ENCODE measurements around the gene RTN4RL1. TPM values are rescaled to one million over a fixed set of nuclear protein-coding genes. Genes with fewer than 3 reads are reported as not detected.
"Not testable (repeated sequence)": the region's sequence is repeated elsewhere in the genome, so short reads cannot be mapped to it uniquely, and the experiment has no call there.

The RTN4RL1 gene
- total RNA-seq, 1 donor from 2014 or later = not detected

GRCh38 chr17:1897105-1897656 lies 128.0 kb downstream of the RTN4RL1 start:
- H3K36me3 ChIP-seq (ENCODE audit: control insufficient read depth, insufficient read depth, low read length) = no peaks in the 10 kb centered on the region
- H3K4me3 ChIP-seq (ENCODE audit: low read depth, low read length) = no peak overlapping the region
- no peak for TF ChIP-seq CTCF (IDR thresholded peaks at IDR 0.05; ENCODE audit: insufficient read depth, low read length, poor library complexity, severe bottlenecking)
- H3K27me3 ChIP-seq (ENCODE audit: control insufficient read depth, insufficient read depth, low read length) = no peaks in the 10 kb centered on the region
- no peak for DNase-seq (ENCODE audit: low read depth)

DNA sequence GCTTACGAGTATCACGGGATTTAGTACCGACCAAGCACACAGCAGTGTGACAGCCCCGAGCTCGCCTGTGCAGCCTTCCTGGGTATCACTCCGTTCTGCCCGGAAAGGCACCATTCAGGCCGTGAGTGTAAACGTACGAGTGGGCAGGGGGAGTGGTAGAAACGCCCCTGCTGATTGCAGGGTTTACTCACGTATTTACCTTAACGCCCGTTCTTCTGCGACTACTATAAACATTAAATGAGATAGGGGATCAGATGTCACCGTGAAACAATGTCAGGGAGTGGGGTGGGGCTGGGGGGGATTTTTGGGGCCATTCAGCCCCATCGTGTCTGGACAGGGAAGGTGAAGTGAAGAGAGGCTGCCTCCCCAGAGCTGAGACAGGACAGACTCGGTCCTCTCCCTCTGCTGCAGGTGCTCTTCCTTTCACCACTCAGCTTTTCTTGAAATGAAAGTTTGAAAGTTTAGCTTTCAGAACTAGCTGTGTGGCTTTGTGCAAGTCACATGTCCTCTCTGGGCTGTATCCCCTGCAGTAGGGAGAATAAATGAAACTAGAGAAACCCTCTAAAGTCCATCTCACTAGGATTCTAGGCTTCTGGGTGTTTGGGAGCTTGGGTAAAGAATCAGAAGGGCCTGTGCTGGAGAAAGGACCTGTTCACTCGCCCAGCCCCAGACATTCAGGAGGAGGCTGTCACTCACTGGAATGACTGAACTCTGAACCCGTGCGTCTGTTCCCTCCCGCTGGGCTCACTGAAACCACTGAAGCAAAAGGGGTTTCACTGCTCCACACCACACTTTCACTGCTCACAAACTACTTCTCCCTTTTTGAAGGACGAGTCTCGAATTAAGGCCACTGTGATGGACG lies 128.7 kb downstream of the RTN4RL1 start:
- Histone ChIP-seq H3K36me3 (ENCODE audit: control insufficient read depth, insufficient read depth, low read length) (no peaks in the 10 kb centered on the region), H3K4me3 (ENCODE audit: low read depth, low read length) (no peak overlapping the region), H3K27me3 (ENCODE audit: control insufficient read depth, insufficient read depth, low read length) (no peaks in the 10 kb centered on the region)
- DNase-seq (ENCODE audit: low read depth) = no peak
- TF ChIP-seq CTCF (IDR thresholded peaks at IDR 0.05; ENCODE audit: insufficient read depth, low read length, poor library complexity, severe bottlenecking) = no peak

GRCh38 chr17:1895479-1895878 lies 129.7 kb downstream of the RTN4RL1 start:
- H3K4me3 ChIP-seq (ENCODE audit: low read depth, low read length); H3K27me3 ChIP-seq (ENCODE audit: control insufficient read depth, insufficient read depth, low read length); DNase-seq (ENCODE audit: low read depth); H3K36me3 ChIP-seq (ENCODE audit: control insufficient read depth, insufficient read depth, low read length): not testable (repeated sequence)

- H3K36me3 ChIP-seq (ENCODE audit: control insufficient read depth, insufficient read depth, low read length) = no peaks in the 10 kb centered on the region
- DNase-seq (ENCODE audit: low read depth) = no peak
- TF ChIP-seq CTCF (IDR thresholded peaks at IDR 0.05; ENCODE audit: insufficient read depth, low read length, poor library complexity, severe bottlenecking) = no peak
- H3K27me3 ChIP-seq (ENCODE audit: control insufficient read depth, insufficient read depth, low read length) = no peaks in the 10 kb centered on the region
- no peak overlapping the region for H3K4me3 ChIP-seq (ENCODE audit: low read depth, low read length)
Measured at GRCh38 chr17:1894753-1895339, 130.3 kb downstream of the RTN4RL1 start.

DNA sequence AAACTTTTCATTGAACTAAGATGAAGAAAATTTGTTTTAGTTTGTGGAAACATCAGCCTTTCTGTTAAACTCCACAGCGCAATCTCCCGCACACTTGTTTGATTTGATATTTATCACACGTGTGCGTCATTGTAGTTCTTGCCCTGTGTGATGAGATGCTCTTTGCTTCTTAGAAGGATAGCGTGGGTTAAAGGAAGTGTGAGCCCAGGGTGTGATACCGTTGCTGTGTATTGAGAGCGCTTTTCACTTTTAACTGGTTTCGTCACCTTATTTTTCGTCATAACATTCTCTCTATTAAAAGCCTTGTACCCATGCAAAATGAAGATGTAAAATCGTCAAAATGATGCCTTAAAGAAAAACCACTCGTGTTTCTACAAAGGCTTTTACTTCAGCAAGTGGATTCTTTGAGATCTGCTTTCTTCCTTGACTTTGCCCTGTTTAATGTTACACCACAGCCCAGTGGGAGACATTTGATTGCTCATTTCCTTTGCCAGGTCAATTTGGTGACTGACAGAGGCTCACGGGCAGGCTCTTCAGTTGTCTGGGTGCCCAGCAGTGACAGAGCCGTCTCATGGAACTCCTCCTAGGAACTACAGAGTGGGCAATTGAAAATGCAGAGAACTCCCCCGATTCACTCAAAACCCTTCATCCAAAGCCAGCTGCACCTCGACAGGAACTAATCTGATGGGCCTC lies 134.2 kb downstream of the RTN4RL1 start:
- no peak for TF ChIP-seq CTCF (IDR thresholded peaks at IDR 0.05; ENCODE audit: insufficient read depth, low read length, poor library complexity, severe bottlenecking)
- Histone ChIP-seq H3K27me3 (ENCODE audit: control insufficient read depth, insufficient read depth, low read length) (no peaks in the 10 kb centered on the region), H3K4me3 (ENCODE audit: low read depth, low read length) (no peak overlapping the region), H3K36me3 (ENCODE audit: control insufficient read depth, insufficient read depth, low read length) (peaks cover 1% of the 10 kb centered on the region)
- DNase-seq (ENCODE audit: low read depth) = no peak

- TF ChIP-seq CTCF (IDR thresholded peaks at IDR 0.05; ENCODE audit: insufficient read depth, low read length, poor library complexity, severe bottlenecking) = no peak
- peaks cover 4% of the 10 kb centered on the region for H3K36me3 ChIP-seq (ENCODE audit: control insufficient read depth, insufficient read depth, low read length)
- DNase-seq (ENCODE audit: low read depth) = no peak
Measured at GRCh38 chr17:1888741-1889140, 136.4 kb downstream of the RTN4RL1 start.

More at GRCh38 chr17:1888741-1889140, 136.4 kb downstream of the RTN4RL1 start:
- H3K27me3 ChIP-seq (ENCODE audit: control insufficient read depth, insufficient read depth, low read length) = no peaks in the 10 kb centered on the region
- H3K4me3 ChIP-seq (ENCODE audit: low read depth, low read length) = no peak overlapping the region
